ENCODE data around the gene NBAS.

GRCh38 chr2:15293262-15293937, 267.7 kb downstream of the NBAS start:
- TF ChIP-seq EZH2 (IDR thresholded peaks at IDR 0.05; ENCODE audit: insufficient read depth, poor library complexity, severe bottlenecking), result no peak
- TF ChIP-seq EZH2phosphoT487 (IDR thresholded peaks at IDR 0.05; ENCODE audit: insufficient read depth, low read depth), result no peak

Measured in GM23248 (cell line).